Neural cell (in vitro differentiated cells): Measurements from ENCODE around the gene ABCA13. TPM values are rescaled to one million over a fixed set of nuclear protein-coding genes. Genes with fewer than 3 reads are reported as not detected.

Source experiments
- H2AFZ ChIP-seq: fragments of 200-600, 300-800 bp; sonication (generic), shearing (Covaris generic); 2 replicates; pipeline ENCODE4 v1.6.0; 2014; ENCODE audit warnings: low read depth, mild to moderate bottlenecking, antibody characterized with exemption, low read length, moderate library complexity
- H3F3A ChIP-seq: fragments of 200-600 bp; shearing (Covaris generic); 2 replicates; pipeline ENCODE4 v1.6.1; 2016; ENCODE audit warnings: mild to moderate bottlenecking, moderate library complexity, mixed read lengths, antibody characterized with exemption, low read length; ENCODE audit not compliant: insufficient read depth, poor library complexity, severe bottlenecking
- H3K27ac ChIP-seq: fragments of 200-600, 300-800 bp; sonication (generic), shearing (Covaris generic); 2 replicates; pipeline ENCODE4 v1.5.1; 2014; ENCODE audit warnings: mild to moderate bottlenecking, low read length, moderate library complexity
- H3K27me3 ChIP-seq: fragments of 300-800, 200-600 bp; sonication (generic), shearing (Covaris generic); 2 replicates; pipeline ENCODE4 v1.6.0; 2014; ENCODE audit warnings: mild to moderate bottlenecking, low read depth, low read length, moderate library complexity; ENCODE audit not compliant: insufficient read depth
- H3K36me3 ChIP-seq: fragments of 300-800, 200-600 bp; sonication (generic), shearing (Covaris generic); 2 replicates; pipeline ENCODE4 v1.5.1; 2014; ENCODE audit warnings: mild to moderate bottlenecking, antibody characterized with exemption, low read length, moderate library complexity; ENCODE audit not compliant: insufficient read depth
- H3K4me2 ChIP-seq: fragments of 300-800, 200-600 bp; sonication (generic), shearing (Covaris generic); 2 replicates; pipeline ENCODE4 v1.6.0; 2014; ENCODE audit warnings: mild to moderate bottlenecking, low read length
- H3K4me3 ChIP-seq: fragments of 300-800, 200-600 bp; sonication (generic), shearing (Covaris generic); 2 replicates; pipeline ENCODE4 v1.5.1; 2014; ENCODE audit warnings: mild to moderate bottlenecking, low read length, moderate library complexity
- H3K79me2 ChIP-seq: fragments of 200-600 bp; shearing (Covaris generic); replicated peaks from 2 replicates; pipeline ENCODE4 v1.6.0; 2014; ENCODE audit warnings: mild to moderate bottlenecking, low read length, moderate library complexity; ENCODE audit not compliant: insufficient read depth
- H3K9ac ChIP-seq: fragments of 300-800, 200-600 bp; sonication (generic), shearing (Covaris generic); 2 replicates; pipeline ENCODE4 v1.6.1; 2016; ENCODE audit warnings: mild to moderate bottlenecking, low read length, mixed read lengths
- H3K9me2 ChIP-seq: fragments of 200-600 bp; shearing (Covaris generic); 2 replicates; pipeline ENCODE4 v1.6.1; 2016; ENCODE audit warnings: mild to moderate bottlenecking, low read length, mixed read lengths; ENCODE audit not compliant: insufficient read depth
- H3K9me3 ChIP-seq: fragments of 200-600, 300-800 bp; sonication (generic), shearing (Covaris generic); 2 replicates; pipeline ENCODE4 v1.6.1; 2016; ENCODE audit warnings: mild to moderate bottlenecking, mixed run types, low read length, moderate library complexity, mixed read lengths
- H4K20me1 ChIP-seq: fragments of 200-600 bp; shearing (Covaris generic); 2 replicates; pipeline ENCODE4 v1.6.1; 2016; ENCODE audit warnings: mild to moderate bottlenecking, mixed run types; ENCODE audit not compliant: insufficient read depth
- EP300 ChIP-seq: fragments of 450-650 bp; conservative IDR thresholded peaks from 2 replicates; pipeline ENCODE4 v1.6.1; 2014; ENCODE audit warnings: antibody characterized with exemption, mild to moderate bottlenecking, moderate library complexity; ENCODE audit not compliant: poor library complexity, severe bottlenecking
- EZH2 ChIP-seq: fragments of 200-600, 300-800 bp; shearing (Covaris generic), sonication (generic); IDR thresholded peaks from 2 replicates; pipeline ENCODE4 v1.6.1; 2014; ENCODE audit warnings: antibody characterized with exemption, low read length, borderline replicate concordance, mild to moderate bottlenecking; ENCODE audit not compliant: insufficient read depth, poor library complexity, severe bottlenecking
- MXI1 ChIP-seq: fragments of 450-650 bp; conservative IDR thresholded peaks from 2 replicates; pipeline ENCODE4 v1.6.1; 2014; ENCODE audit warnings: antibody characterized with exemption, mild to moderate bottlenecking; ENCODE audit not compliant: poor library complexity, severe bottlenecking
- POLR2AphosphoS5 ChIP-seq: IDR thresholded peaks from 2 replicates; pipeline ENCODE4 v1.6.1; 2012
- RAD21 ChIP-seq: fragments of 450-650 bp; conservative IDR thresholded peaks from 2 replicates; pipeline ENCODE4 v1.6.1; 2014; ENCODE audit warnings: antibody characterized with exemption, mild to moderate bottlenecking, moderate library complexity
- SMC3 ChIP-seq: fragments of 450-650 bp; conservative IDR thresholded peaks from 2 replicates; pipeline ENCODE4 v1.6.1; 2014; ENCODE audit warnings: antibody characterized with exemption, mild to moderate bottlenecking, moderate library complexity; ENCODE audit not compliant: poor library complexity
- TAF1 ChIP-seq: IDR thresholded peaks from 2 replicates; pipeline ENCODE4 v1.6.1; 2012; ENCODE audit warnings: low read depth
- polyA plus RNA-seq: library from polyadenylated mRNA; depleted of rRNA; stranded (reverse); fragments of >200 nt; gene quantifications from 2 replicates; pipeline ENCODE4 v1.2.3, GENCODE V29; 2014
- TF ChIP-seq, protein P1 (sequence below): IDR thresholded peaks from 2 replicates; pipeline ENCODE4 v1.6.1; 2012; ENCODE audit warnings: borderline replicate concordance
- TF ChIP-seq, protein P2 (sequence below): fragments of 450-650 bp; IDR thresholded peaks from 2 replicates; pipeline ENCODE4 v1.5.1; 2014; ENCODE audit warnings: antibody characterized with exemption, mild to moderate bottlenecking, moderate library complexity; ENCODE audit not compliant: poor library complexity, severe bottlenecking

ABCA13 gene
- polyA plus RNA-seq, 1 donor from 2014 or later = 0.20 TPM

DNA sequence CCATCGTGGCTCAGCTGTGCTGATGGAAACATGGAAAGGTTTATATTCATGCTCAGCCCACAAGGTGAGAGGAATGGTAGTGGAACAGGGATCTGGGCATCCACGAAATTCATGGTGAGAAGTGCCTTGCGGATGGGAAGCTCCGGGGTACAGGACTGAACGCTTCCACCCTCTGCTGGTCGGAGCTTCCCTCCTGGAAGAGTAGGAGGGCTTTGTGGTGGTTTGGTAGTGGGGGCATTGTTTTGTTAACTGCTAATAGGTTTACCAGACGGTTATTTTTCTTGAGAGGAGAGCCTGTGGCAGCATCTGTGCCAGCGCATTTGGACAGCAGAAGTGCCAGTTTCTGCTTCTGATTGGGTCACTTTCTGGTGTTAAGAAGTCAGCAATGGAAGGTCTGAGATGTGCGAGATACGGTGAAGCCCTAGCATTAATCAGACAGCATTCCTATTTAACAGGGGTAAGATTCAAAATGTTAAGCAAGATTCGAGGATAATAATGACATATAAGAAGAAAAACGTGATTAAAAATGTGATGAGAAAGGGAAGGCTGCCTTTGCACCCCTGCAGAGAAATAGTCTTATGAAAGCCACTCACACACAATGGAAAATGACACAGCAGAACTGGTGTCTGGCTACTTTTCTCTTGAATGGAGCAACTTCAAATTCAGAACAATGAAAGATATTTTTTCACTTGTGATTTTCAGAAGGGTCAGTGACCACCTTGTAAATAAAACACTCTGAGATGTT, 17.7 kb downstream of the ABCA13 start:
- Histone ChIP-seq H3K4me2 (no peak overlapping the region), H3K9ac (no peak overlapping the region), H2AFZ (no peak overlapping the region)

DNA sequence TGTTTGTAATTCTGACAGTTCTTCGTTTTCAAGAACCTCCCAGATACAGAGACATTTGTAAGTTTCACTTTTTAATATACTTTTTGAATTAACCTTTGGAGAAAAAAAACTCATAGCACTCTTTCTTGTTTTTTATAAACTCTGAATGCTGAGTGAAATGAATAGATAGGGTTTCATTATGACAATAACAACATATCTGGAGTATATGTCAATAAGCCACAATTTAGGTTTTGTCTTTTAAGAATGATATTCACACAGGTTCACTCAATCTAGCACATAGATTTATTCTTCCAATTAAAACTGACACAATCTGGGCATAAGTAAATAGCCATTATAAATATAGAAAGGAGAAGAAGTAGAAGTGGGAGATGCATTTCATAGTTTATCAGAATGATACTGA, 21.7 kb downstream of the ABCA13 start:
- Histone ChIP-seq H3K9me2 (no peaks in the 10 kb centered on the region), H3K27me3 (no peaks in the 10 kb centered on the region), H3K27ac (no peak overlapping the region), H2AFZ (no peak overlapping the region), H3F3A (no peaks in the 10 kb centered on the region), H3K79me2 (no peaks in the 10 kb centered on the region), H3K4me2 (no peak overlapping the region), H3K36me3 (no peaks in the 10 kb centered on the region), H4K20me1 (no peaks in the 10 kb centered on the region), H3K9ac (no peak overlapping the region), H3K4me3 (no peak overlapping the region), H3K9me3 (no peaks in the 10 kb centered on the region)
- no peak for TF ChIP-seq EP300
- TF ChIP-seq, protein P1, sequence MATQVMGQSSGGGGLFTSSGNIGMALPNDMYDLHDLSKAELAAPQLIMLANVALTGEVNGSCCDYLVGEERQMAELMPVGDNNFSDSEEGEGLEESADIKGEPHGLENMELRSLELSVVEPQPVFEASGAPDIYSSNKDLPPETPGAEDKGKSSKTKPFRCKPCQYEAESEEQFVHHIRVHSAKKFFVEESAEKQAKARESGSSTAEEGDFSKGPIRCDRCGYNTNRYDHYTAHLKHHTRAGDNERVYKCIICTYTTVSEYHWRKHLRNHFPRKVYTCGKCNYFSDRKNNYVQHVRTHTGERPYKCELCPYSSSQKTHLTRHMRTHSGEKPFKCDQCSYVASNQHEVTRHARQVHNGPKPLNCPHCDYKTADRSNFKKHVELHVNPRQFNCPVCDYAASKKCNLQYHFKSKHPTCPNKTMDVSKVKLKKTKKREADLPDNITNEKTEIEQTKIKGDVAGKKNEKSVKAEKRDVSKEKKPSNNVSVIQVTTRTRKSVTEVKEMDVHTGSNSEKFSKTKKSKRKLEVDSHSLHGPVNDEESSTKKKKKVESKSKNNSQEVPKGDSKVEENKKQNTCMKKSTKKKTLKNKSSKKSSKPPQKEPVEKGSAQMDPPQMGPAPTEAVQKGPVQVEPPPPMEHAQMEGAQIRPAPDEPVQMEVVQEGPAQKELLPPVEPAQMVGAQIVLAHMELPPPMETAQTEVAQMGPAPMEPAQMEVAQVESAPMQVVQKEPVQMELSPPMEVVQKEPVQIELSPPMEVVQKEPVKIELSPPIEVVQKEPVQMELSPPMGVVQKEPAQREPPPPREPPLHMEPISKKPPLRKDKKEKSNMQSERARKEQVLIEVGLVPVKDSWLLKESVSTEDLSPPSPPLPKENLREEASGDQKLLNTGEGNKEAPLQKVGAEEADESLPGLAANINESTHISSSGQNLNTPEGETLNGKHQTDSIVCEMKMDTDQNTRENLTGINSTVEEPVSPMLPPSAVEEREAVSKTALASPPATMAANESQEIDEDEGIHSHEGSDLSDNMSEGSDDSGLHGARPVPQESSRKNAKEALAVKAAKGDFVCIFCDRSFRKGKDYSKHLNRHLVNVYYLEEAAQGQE = no peak
- TF ChIP-seq POLR2AphosphoS5 = no peak
- no peak for TF ChIP-seq EZH2
- TF ChIP-seq MXI1 = no peak
- no peak for TF ChIP-seq SMC3
- no peak for TF ChIP-seq RAD21
- no peak for TF ChIP-seq TAF1
- TF ChIP-seq, protein P2, sequence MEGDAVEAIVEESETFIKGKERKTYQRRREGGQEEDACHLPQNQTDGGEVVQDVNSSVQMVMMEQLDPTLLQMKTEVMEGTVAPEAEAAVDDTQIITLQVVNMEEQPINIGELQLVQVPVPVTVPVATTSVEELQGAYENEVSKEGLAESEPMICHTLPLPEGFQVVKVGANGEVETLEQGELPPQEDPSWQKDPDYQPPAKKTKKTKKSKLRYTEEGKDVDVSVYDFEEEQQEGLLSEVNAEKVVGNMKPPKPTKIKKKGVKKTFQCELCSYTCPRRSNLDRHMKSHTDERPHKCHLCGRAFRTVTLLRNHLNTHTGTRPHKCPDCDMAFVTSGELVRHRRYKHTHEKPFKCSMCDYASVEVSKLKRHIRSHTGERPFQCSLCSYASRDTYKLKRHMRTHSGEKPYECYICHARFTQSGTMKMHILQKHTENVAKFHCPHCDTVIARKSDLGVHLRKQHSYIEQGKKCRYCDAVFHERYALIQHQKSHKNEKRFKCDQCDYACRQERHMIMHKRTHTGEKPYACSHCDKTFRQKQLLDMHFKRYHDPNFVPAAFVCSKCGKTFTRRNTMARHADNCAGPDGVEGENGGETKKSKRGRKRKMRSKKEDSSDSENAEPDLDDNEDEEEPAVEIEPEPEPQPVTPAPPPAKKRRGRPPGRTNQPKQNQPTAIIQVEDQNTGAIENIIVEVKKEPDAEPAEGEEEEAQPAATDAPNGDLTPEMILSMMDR = no peak

More for the DNA sequence above, 17.7 kb downstream of the ABCA13 start:
- Histone ChIP-seq H3K79me2 (no peaks in the 10 kb centered on the region), H3K9me3 (no peaks in the 10 kb centered on the region), H3K27me3 (no peaks in the 10 kb centered on the region), H3K4me3 (no peak overlapping the region), H3K36me3 (no peaks in the 10 kb centered on the region), H4K20me1 (no peaks in the 10 kb centered on the region), H3K27ac (no peak overlapping the region), H3F3A (no peaks in the 10 kb centered on the region), H3K9me2 (no peaks in the 10 kb centered on the region)
- TF ChIP-seq, protein P1 = no peak
- TF ChIP-seq RAD21 (no peak), EZH2 (no peak), EP300 (no peak), POLR2AphosphoS5 (no peak), SMC3 (no peak), MXI1 (no peak)
